ENCODE data around the gene CACNA1B.
"Not testable (repeated sequence)": the region's sequence is repeated elsewhere in the genome, so short reads cannot be mapped to it uniquely, and the experiment has no call there.

Gene CACNA1B

GRCh38 chr9:137866226-137867141, 11.1 kb upstream of the CACNA1B start:
- no peak for DNase-seq

DNA sequence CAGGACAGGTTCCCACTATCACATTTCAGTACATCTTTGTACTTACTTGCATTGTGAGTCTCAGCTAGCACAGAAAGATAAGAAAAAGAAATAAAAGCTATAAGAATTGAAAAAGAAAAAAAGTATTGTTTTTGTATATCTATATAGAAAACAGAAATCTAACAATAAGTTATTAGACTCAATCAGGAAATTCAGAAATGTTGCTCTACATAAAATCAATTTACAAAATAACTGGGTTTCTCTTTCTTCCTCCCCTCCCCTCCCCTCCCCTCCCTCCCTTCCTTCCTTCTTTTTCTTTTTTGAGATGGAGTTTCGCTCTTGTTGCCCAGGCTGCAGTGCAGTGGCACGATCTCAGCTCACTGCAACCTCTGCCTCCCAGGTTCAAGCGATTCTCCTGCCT, 7.2 kb upstream of the CACNA1B start:
- DNase-seq = no peak

DNA sequence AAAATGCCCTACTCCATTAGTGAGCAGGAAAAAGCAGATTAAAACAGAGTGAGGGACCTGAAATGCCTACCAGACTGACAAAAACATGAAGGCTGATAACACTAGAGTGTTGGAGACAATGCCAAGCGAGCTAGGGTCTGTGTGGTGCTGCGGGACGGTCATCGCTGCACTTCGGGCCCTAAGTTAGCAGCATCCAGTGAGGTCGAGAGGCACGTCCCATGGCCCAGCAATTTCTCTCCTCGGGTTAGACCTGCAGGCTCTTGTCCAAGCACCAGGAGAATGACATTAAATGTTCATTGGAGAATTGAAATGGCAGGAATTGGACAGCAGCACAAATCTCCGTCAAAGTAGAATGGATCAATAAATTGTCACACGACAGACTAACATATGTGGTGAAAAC, 5.3 kb upstream of the CACNA1B start:
- DNase-seq = no peak

- DNase-seq = no peak
Measured at GRCh38 chr9:137873408-137873807, 4.2 kb upstream of the CACNA1B start.

DNA sequence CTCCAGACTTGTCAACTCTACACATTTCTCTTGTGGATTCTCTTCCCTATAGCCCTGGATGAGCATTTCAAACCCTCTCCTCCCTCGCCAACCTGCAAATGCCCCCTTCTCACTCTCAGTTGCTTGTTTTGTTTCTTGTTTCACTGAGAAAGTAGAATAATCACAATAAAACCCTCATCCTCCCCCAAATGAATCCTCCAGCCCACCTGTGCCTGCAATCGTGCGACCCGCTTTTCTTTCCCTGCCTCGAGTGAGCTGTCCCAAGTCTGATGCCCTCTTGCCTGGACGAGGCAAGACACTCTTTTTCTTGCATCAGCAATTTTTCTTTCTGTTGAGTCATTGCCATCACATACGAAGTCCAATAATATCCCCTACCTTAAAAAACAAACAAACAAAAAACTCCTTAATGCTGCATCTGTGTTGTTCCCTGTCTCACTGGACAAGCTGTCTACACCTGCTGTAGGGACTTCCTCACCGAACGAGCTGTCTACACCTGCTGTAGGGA, 3.7 kb upstream of the CACNA1B start:
- DNase-seq = no peak

- DNase-seq = no peak
Measured at GRCh38 chr9:137875354-137875753, 2.2 kb upstream of the CACNA1B start.

GRCh38 chr9:137875846-137876245, 1.7 kb upstream of the CACNA1B start:
- DNase-seq = no peak

DNA sequence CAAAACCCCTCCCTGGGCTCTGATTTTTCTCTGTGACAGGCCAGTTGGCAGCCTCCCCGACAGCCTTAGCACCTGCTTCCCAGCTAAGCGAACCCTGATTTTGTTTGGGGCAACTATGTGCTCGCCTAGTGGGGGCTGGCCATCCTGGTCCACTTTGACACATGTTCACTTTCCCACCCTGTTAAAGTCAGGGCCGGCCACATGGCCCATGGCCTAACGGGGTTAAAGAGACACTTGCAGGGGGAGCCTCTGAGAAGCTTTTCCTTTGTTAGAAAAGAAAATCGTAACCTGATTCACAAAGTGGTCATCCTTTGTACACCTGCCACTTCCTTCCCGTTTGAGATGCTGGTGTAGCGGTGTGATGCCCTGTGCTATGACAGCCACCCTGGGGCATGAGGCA, 1.3 kb upstream of the CACNA1B start:
- DNase-seq = no peak

DNA sequence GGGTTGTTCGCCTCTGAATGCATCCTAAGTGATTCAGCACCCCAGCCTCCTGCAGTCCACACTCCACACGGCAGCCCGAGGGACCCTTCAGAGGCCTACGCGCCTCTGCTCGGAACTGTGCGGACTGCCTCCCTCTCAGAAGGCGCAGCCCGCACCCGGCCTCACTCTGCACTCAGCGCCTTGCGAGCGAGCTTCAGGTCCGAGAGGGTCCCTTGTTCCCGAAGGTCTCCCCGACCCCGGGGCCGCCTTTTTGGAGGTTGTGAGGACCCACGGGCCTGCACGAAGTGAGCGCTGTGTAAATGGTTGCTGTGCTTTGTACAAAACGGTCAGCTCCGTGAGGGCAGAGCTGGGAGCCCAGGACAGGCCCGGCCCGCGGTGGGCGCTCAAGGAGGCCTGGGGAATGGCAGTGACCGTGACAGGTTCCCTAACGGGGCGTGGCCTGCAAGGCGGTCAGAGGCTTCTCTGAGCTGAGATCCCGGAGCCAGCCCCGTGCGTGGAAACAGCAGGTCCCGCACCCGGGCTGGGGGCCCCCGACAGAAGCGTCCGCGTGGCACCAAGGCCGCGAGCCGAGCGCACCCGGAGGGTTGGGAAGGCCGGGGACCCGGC, 698 bp upstream of the CACNA1B start:
- DNase-seq = no peak

- no peak for DNase-seq
Measured at GRCh38 chr9:137878146-137878941, 762 bp downstream of the CACNA1B start.

DNA sequence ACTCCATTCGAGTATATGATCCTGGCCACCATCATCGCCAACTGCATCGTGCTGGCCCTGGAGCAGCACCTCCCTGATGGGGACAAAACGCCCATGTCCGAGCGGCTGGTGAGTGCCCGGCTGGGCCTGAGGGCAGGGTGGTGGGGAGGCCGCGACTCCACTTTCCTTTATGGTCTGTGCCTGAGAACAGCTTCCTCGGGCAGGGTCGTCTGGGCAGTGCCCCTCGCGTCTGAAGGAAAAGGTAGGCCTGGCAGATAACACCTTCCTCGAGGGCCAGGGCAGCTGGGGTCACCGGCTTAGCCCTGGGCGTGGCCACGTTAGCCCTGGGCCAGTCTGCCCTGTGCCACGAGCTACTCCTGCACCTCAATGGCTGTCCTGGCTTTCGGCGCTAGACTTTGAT, 1.5 kb downstream of the CACNA1B start:
- no peak for DNase-seq

- DNase-seq = no peak
Measured at GRCh38 chr9:137879566-137880150, 2.1 kb downstream of the CACNA1B start.

- DNase-seq = no peak
Measured at GRCh38 chr9:137880160-137880975, 2.8 kb downstream of the CACNA1B start.

DNA sequence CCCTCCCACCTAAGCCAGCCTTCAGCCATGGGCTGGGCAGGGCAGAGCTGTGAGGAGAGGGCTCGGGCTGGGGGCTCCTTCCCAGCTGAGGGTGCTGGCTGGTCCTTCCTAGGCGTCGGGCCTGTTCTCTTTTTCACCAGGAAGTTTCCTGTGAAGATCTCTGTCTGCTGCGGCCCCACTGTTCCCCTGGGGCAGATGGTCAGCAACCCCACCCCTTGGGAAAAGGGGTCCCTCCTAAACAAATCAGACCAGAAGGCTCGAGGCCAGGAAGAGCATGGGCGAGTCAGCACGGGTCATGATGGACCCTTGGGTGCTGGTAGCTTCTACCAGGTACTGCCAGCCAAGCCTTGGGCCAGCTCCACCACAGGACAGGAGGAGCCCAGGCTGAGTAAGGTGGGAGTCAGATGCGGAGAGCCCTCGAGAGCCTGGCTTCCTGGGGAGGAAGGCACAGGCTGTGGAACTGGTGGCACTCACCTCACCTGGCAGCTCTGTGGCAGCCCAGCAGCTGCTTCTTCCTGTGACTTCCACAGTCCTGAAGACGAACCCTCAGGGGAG, 3.5 kb downstream of the CACNA1B start:
- no peak for DNase-seq

GRCh38 chr9:137881591-137882505, 4.3 kb downstream of the CACNA1B start:
- DNase-seq = no peak

DNA sequence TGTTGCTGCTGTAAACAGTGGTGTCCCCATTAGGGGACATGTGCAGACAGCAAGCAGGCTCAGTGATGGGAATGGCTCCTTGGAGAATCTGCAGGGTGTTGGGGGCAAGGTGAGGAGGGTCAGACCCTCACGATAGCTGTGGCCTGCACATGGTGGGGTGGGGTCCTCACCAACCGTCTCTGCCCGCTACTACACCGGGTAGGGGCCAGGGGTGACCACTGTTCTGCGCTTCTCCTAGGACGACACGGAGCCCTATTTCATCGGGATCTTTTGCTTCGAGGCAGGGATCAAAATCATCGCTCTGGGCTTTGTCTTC, 4.9 kb downstream of the CACNA1B start:
- DNase-seq = no peak

GRCh38 chr9:137883977-137884376, 6.4 kb downstream of the CACNA1B start:
- not testable (repeated sequence) for DNase-seq

- not testable (repeated sequence) for DNase-seq
Measured at GRCh38 chr9:137884547-137884946, 7.0 kb downstream of the CACNA1B start.

GRCh38 chr9:137885121-137885520, 7.5 kb downstream of the CACNA1B start:
- not testable (repeated sequence) for DNase-seq

DNA sequence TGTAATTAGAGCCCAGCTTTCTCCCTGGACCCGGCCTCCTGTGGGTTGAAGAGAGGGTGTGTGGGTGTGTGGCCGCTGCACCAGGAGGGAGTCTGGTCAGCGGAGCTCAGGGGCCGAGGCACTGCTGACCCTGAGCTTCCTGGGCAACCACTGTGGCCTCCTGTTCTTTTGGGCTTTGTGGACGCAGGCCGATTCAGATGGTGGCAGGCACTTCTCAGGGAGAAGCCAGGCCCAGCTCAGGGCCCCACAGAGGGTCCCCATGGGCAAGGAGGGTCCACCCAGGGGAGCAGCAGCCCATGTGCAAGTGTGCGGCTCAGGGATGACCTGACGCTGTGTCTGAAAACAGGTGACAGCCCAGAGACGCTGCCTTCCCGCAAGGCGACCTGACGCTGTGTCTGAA, 11.0 kb downstream of the CACNA1B start:
- not testable (repeated sequence) for DNase-seq

DNA sequence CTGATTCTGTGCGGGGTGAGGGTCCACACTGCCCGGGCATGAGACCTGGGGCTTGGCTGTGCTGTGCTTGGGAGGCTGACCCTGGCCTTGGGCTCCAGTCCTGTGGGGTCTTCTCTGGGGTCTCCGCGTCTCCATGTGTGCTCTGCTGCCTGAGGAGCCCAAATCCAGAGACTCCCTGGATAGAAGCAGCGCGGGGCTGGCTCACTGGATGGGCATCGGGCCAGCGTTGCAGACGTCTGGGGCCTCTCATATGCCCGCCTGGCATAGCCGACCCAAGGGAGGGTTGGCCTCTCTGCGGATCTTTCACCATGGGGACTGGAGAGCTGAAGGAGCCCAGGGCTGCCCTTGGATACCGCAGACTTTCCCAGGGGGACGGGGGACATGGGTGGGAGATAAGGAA, 12.4 kb downstream of the CACNA1B start:
- DNase-seq = not testable (repeated sequence)

Measured in NCI-H1436 treated with DMSO at 0.1 percent for 48 hours (cell line).